ENCODE measurements around the gene CACNA2D4. TPM values are rescaled to one million over a fixed set of nuclear protein-coding genes. Genes with fewer than 3 reads are reported as not detected.
A peak's percentile ranks its signal among the peaks of the same experiment; 100 is the strongest.

Gene CACNA2D4
- total RNA-seq, 2 experiments from 2014 or later: 20.8 to 23.6 TPM

GRCh38 chr12:1885599-1886245, 32.7 kb downstream of the CACNA2D4 start:
- DNase-seq: no peak
- CTCF ChIA-PET: no interaction called here
- H3K36me3 Mint-ChIP-seq (ENCODE audit: low read depth): no peaks in the 10 kb centered on the region
- no peak overlapping the region for H3K4me3 Mint-ChIP-seq
- H3K9me3 Mint-ChIP-seq: no peaks in the 10 kb centered on the region
- POLR2A ChIA-PET: no interaction called here
- no peaks in the 10 kb centered on the region for H3K4me1 Mint-ChIP-seq
- peaks cover 14% of the 10 kb centered on the region for H3K27me3 Mint-ChIP-seq
- no peak overlapping the region for H3K27ac Mint-ChIP-seq

- CTCF ChIA-PET: no interaction called here
- DNase-seq: no peak
- Mint-ChIP-seq H3K36me3 (ENCODE audit: low read depth) (no peaks in the 10 kb centered on the region), H3K27me3 (peaks cover 13% of the 10 kb centered on the region), H3K27ac (no peak overlapping the region), H3K9me3 (no peaks in the 10 kb centered on the region), H3K4me1 (no peaks in the 10 kb centered on the region), H3K4me3 (no peak overlapping the region)
- POLR2A ChIA-PET: no interaction called here
Measured at GRCh38 chr12:1885082-1885596, 33.3 kb downstream of the CACNA2D4 start.

- no peak overlapping the region for H3K27ac Mint-ChIP-seq
- H3K4me1 Mint-ChIP-seq: no peaks in the 10 kb centered on the region
- DNase-seq: no peak
- ChIA-PET POLR2A (no interaction called here), CTCF (no interaction called here)
- H3K9me3 Mint-ChIP-seq: no peaks in the 10 kb centered on the region
- no peaks in the 10 kb centered on the region for H3K36me3 Mint-ChIP-seq (ENCODE audit: low read depth)
- H3K27me3 Mint-ChIP-seq: peaks cover 13% of the 10 kb centered on the region
- no peak overlapping the region for H3K4me3 Mint-ChIP-seq
Measured at GRCh38 chr12:1884651-1885050, 33.8 kb downstream of the CACNA2D4 start.

- H3K4me1 Mint-ChIP-seq: no peaks in the 10 kb centered on the region
- no peaks in the 10 kb centered on the region for H3K9me3 Mint-ChIP-seq
- POLR2A ChIA-PET: no interaction called here
- H3K27ac Mint-ChIP-seq: no peak overlapping the region
- CTCF ChIA-PET: no interaction called here
- H3K27me3 Mint-ChIP-seq: peaks cover 10% of the 10 kb centered on the region
- DNase-seq: no peak
- H3K4me3 Mint-ChIP-seq: no peak overlapping the region
- no peaks in the 10 kb centered on the region for H3K36me3 Mint-ChIP-seq (ENCODE audit: low read depth)
Measured at GRCh38 chr12:1883513-1883912, 34.9 kb downstream of the CACNA2D4 start.

GRCh38 chr12:1882850-1883470, 35.5 kb downstream of the CACNA2D4 start:
- no peak overlapping the region for H3K27ac Mint-ChIP-seq
- no peaks in the 10 kb centered on the region for H3K9me3 Mint-ChIP-seq
- CTCF ChIA-PET: no interaction called here
- no peaks in the 10 kb centered on the region for H3K36me3 Mint-ChIP-seq (ENCODE audit: low read depth)
- H3K27me3 Mint-ChIP-seq: peaks cover 6% of the 10 kb centered on the region
- no peak overlapping the region for H3K4me3 Mint-ChIP-seq
- H3K4me1 Mint-ChIP-seq: no peaks in the 10 kb centered on the region
- POLR2A ChIA-PET: no interaction called here
- DNase-seq: no peak

GRCh38 chr12:1882405-1882804, 36.0 kb downstream of the CACNA2D4 start:
- DNase-seq: no peak
- Mint-ChIP-seq H3K4me1 (no peaks in the 10 kb centered on the region), H3K9me3 (no peaks in the 10 kb centered on the region), H3K27me3 (peaks cover under 1% of the 10 kb centered on the region), H3K27ac (no peak overlapping the region), H3K36me3 (ENCODE audit: low read depth) (no peaks in the 10 kb centered on the region), H3K4me3 (no peak overlapping the region)
- ChIA-PET POLR2A (no interaction called here), CTCF (no interaction called here)

GRCh38 chr12:1881936-1882335, 36.5 kb downstream of the CACNA2D4 start:
- H3K9me3 Mint-ChIP-seq: no peaks in the 10 kb centered on the region
- POLR2A ChIA-PET: no interaction called here
- no peaks in the 10 kb centered on the region for H3K27me3 Mint-ChIP-seq
- no peaks in the 10 kb centered on the region for H3K4me1 Mint-ChIP-seq
- CTCF ChIA-PET: no interaction called here
- peak; percentile 6 for DNase-seq
- H3K27ac Mint-ChIP-seq: no peak overlapping the region
- H3K4me3 Mint-ChIP-seq: no peak overlapping the region
- H3K36me3 Mint-ChIP-seq (ENCODE audit: low read depth): no peaks in the 10 kb centered on the region

GRCh38 chr12:1881301-1881700, 37.2 kb downstream of the CACNA2D4 start:
- H3K27ac Mint-ChIP-seq: no peak overlapping the region
- no peak for DNase-seq
- ChIA-PET CTCF (no interaction called here), POLR2A (no interaction called here)
- no peaks in the 10 kb centered on the region for H3K9me3 Mint-ChIP-seq
- H3K36me3 Mint-ChIP-seq (ENCODE audit: low read depth): no peaks in the 10 kb centered on the region
- H3K4me3 Mint-ChIP-seq: no peak overlapping the region
- H3K27me3 Mint-ChIP-seq: peaks cover 2% of the 10 kb centered on the region
- no peaks in the 10 kb centered on the region for H3K4me1 Mint-ChIP-seq

- H3K27me3 Mint-ChIP-seq: peaks cover 2% of the 10 kb centered on the region
- DNase-seq: no peak
- no peaks in the 10 kb centered on the region for H3K36me3 Mint-ChIP-seq (ENCODE audit: low read depth)
Measured at GRCh38 chr12:1880876-1881275, 37.6 kb downstream of the CACNA2D4 start.

GRCh38 chr12:1880153-1880845, 38.2 kb downstream of the CACNA2D4 start:
- peak; percentile 12 for DNase-seq
- H3K4me1 Mint-ChIP-seq: no peaks in the 10 kb centered on the region
- no peak overlapping the region for H3K4me3 Mint-ChIP-seq
- H3K36me3 Mint-ChIP-seq (ENCODE audit: low read depth): no peaks in the 10 kb centered on the region
- no peaks in the 10 kb centered on the region for H3K9me3 Mint-ChIP-seq
- ChIA-PET CTCF (no interaction called here), POLR2A (no interaction called here)
- H3K27ac Mint-ChIP-seq: no peak overlapping the region
- peaks cover 7% of the 10 kb centered on the region for H3K27me3 Mint-ChIP-seq

More at GRCh38 chr12:1880876-1881275, 37.6 kb downstream of the CACNA2D4 start:
- H3K4me1 Mint-ChIP-seq: no peaks in the 10 kb centered on the region
- no peak overlapping the region for H3K27ac Mint-ChIP-seq
- POLR2A ChIA-PET: no interaction called here
- CTCF ChIA-PET: no interaction called here
- no peak overlapping the region for H3K4me3 Mint-ChIP-seq
- H3K9me3 Mint-ChIP-seq: no peaks in the 10 kb centered on the region

- DNase-seq: no peak
- no peaks in the 10 kb centered on the region for H3K9me3 Mint-ChIP-seq
- H3K4me3 Mint-ChIP-seq: no peak overlapping the region
- H3K27me3 Mint-ChIP-seq: peaks cover 7% of the 10 kb centered on the region
- no peak overlapping the region for H3K27ac Mint-ChIP-seq
- ChIA-PET POLR2A (no interaction called here), CTCF (no interaction called here)
- H3K4me1 Mint-ChIP-seq: no peaks in the 10 kb centered on the region
- H3K36me3 Mint-ChIP-seq (ENCODE audit: low read depth): no peaks in the 10 kb centered on the region
Measured at GRCh38 chr12:1879633-1880032, 38.8 kb downstream of the CACNA2D4 start.

- Mint-ChIP-seq H3K4me1 (no peaks in the 10 kb centered on the region), H3K27ac (no peak overlapping the region), H3K36me3 (ENCODE audit: low read depth) (no peaks in the 10 kb centered on the region), H3K9me3 (no peaks in the 10 kb centered on the region), H3K4me3 (no peak overlapping the region), H3K27me3 (peaks cover 9% of the 10 kb centered on the region)
- POLR2A ChIA-PET: no interaction called here
- CTCF ChIA-PET: no interaction called here
- DNase-seq: no peak
Measured at GRCh38 chr12:1878695-1879094, 39.8 kb downstream of the CACNA2D4 start.

GRCh38 chr12:1878214-1878613, 40.2 kb downstream of the CACNA2D4 start:
- Mint-ChIP-seq H3K27me3 (peaks cover 9% of the 10 kb centered on the region), H3K4me3 (no peak overlapping the region), H3K4me1 (no peaks in the 10 kb centered on the region), H3K9me3 (no peaks in the 10 kb centered on the region), H3K27ac (no peak overlapping the region), H3K36me3 (ENCODE audit: low read depth) (no peaks in the 10 kb centered on the region)
- CTCF ChIA-PET: no interaction called here
- DNase-seq: no peak
- POLR2A ChIA-PET: no interaction called here
